Neural crest cell (in vitro differentiated cells): Measurements from ENCODE around the gene EAF2. TPM values are rescaled to one million over a fixed set of nuclear protein-coding genes. Genes with fewer than 3 reads are reported as not detected.

Source experiments
- DNase-seq: peaks from one replicate; pipeline ENCODE4 v3.0.0; 2021; ENCODE audit warnings: low read depth, mixed read lengths, low spot score
- H3K27ac Mint-ChIP-seq: one replicate; pipeline ENCODE4 v1.8.0; 2021; ENCODE audit warnings: mild to moderate bottlenecking, mixed read lengths; ENCODE audit not compliant: unreplicated experiment
- H3K27me3 Mint-ChIP-seq: 2 replicates; pipeline ENCODE4 v1.8.0; 2021; ENCODE audit warnings: low read depth, mild to moderate bottlenecking, mixed read lengths
- H3K36me3 Mint-ChIP-seq: 2 replicates; pipeline ENCODE4 v1.8.0; 2021; ENCODE audit warnings: low read depth, mild to moderate bottlenecking, mixed read lengths
- H3K4me1 Mint-ChIP-seq: 2 replicates; pipeline ENCODE4 v1.8.0; 2021; ENCODE audit warnings: mixed read lengths
- H3K4me3 Mint-ChIP-seq: one replicate; pipeline ENCODE4 v1.8.0; 2021; ENCODE audit warnings: mild to moderate bottlenecking, mixed read lengths
- H3K9me3 Mint-ChIP-seq: 2 replicates; pipeline ENCODE4 v1.8.0; 2021; ENCODE audit warnings: mixed read lengths
- total RNA-seq: library from RNA; stranded (reverse); gene quantifications from 2 replicates; pipeline ENCODE4 v1.2.1, GENCODE V29; 2021
- TF ChIP-seq, protein P1 (sequence below): fragments of 200-600 bp; sonication (generic); conservative IDR thresholded peaks from 2 replicates; pipeline ENCODE4 v1.5.0; 2021; ENCODE audit warnings: antibody characterized with exemption, mild to moderate bottlenecking

Gene EAF2
- total RNA-seq, 1 donor from 2014 or later: 4.0 TPM

GRCh38 chr3:121863801-121864200 is 28.8 kb downstream of the EAF2 start:
- no peak overlapping the region for H3K4me3 Mint-ChIP-seq
- no peaks in the 10 kb centered on the region for H3K27me3 Mint-ChIP-seq
- H3K9me3 Mint-ChIP-seq: peaks cover 9% of the 10 kb centered on the region
- H3K27ac Mint-ChIP-seq: no peak overlapping the region
- TF ChIP-seq, protein P1, sequence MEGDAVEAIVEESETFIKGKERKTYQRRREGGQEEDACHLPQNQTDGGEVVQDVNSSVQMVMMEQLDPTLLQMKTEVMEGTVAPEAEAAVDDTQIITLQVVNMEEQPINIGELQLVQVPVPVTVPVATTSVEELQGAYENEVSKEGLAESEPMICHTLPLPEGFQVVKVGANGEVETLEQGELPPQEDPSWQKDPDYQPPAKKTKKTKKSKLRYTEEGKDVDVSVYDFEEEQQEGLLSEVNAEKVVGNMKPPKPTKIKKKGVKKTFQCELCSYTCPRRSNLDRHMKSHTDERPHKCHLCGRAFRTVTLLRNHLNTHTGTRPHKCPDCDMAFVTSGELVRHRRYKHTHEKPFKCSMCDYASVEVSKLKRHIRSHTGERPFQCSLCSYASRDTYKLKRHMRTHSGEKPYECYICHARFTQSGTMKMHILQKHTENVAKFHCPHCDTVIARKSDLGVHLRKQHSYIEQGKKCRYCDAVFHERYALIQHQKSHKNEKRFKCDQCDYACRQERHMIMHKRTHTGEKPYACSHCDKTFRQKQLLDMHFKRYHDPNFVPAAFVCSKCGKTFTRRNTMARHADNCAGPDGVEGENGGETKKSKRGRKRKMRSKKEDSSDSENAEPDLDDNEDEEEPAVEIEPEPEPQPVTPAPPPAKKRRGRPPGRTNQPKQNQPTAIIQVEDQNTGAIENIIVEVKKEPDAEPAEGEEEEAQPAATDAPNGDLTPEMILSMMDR: no peak
- peaks cover 14% of the 10 kb centered on the region for H3K36me3 Mint-ChIP-seq
- H3K4me1 Mint-ChIP-seq: no peaks in the 10 kb centered on the region
- DNase-seq: no peak

- peaks cover 6% of the 10 kb centered on the region for H3K36me3 Mint-ChIP-seq
- peaks cover 3% of the 10 kb centered on the region for H3K9me3 Mint-ChIP-seq
- H3K4me1 Mint-ChIP-seq: no peaks in the 10 kb centered on the region
- DNase-seq: no peak
- no peak overlapping the region for H3K4me3 Mint-ChIP-seq
- TF ChIP-seq, protein P1: no peak
- H3K27ac Mint-ChIP-seq: no peak overlapping the region
- H3K27me3 Mint-ChIP-seq: no peaks in the 10 kb centered on the region
Measured at GRCh38 chr3:121869736-121870135, 34.7 kb downstream of the EAF2 start.

DNA sequence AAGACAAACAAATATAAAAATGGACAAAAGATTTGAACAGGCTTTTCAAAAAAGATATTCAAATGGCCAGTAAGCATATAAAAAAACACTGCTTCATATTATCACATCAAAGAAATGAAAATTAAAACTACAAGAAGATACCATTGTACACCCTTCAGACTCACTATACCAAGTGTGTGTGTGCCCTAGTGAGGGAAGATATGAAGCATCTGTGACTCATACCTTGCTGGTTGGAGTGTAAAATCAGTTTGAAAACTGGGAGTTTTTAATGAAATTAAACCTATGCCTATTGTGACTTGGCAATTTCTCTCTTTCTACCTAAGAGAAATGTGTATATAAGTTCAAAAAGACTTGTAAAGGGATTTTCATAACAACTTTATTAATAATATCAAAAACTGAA is 35.7 kb downstream of the EAF2 start:
- Mint-ChIP-seq H3K4me1 (no peaks in the 10 kb centered on the region), H3K4me3 (no peak overlapping the region), H3K27me3 (no peaks in the 10 kb centered on the region), H3K9me3 (peaks cover 3% of the 10 kb centered on the region), H3K27ac (no peak overlapping the region), H3K36me3 (peaks cover 6% of the 10 kb centered on the region)
- TF ChIP-seq, protein P1: no peak
- no peak for DNase-seq

DNA sequence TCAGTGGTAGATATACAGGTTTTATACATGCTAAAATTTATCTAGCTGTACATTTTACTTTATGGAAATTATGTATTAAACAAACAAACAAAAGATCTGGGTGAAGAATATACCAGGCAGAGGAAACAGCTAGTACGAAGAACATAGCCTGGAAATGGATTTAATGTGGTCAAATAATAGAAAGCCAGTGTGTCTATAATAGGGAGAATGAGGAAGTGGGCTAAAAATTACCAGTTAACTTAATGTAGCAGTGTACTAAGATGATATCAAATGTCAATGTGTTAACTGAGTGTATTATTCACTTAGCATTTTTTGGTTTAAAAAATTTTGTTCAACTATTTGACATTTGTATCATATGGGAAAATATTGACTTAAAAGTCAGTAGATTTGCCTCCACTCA is 36.4 kb downstream of the EAF2 start:
- DNase-seq: no peak
- TF ChIP-seq, protein P1: no peak
- Mint-ChIP-seq H3K36me3 (peaks cover 3% of the 10 kb centered on the region), H3K27me3 (no peaks in the 10 kb centered on the region), H3K9me3 (no peaks in the 10 kb centered on the region), H3K4me3 (no peak overlapping the region), H3K4me1 (no peaks in the 10 kb centered on the region), H3K27ac (no peak overlapping the region)

GRCh38 chr3:121878411-121878810 is 43.4 kb downstream of the EAF2 start:
- Mint-ChIP-seq H3K4me1 (no peaks in the 10 kb centered on the region), H3K27ac (no peak overlapping the region), H3K4me3 (no peak overlapping the region), H3K36me3 (no peaks in the 10 kb centered on the region), H3K27me3 (no peaks in the 10 kb centered on the region), H3K9me3 (no peaks in the 10 kb centered on the region)
- DNase-seq: no peak
- TF ChIP-seq, protein P1: no peak

DNA sequence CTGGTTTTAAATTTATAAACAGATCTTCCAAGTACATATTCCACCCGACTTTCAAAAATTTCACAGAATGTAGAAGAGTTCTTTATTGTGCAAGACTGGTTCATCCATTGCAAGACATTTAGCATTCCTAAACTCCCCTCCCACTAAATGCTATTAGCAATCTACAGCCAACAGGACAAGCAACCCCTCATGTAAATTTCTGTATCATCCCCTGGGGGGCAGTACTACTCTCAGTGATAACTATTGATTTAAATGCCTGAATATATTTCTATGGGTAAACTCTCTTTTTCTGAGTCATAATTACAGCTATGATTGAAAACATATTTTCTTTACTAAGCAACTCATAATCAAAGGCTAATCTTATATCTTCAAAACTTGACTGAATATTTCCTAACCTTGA is 48.5 kb downstream of the EAF2 start:
- no peak overlapping the region for H3K4me3 Mint-ChIP-seq
- H3K9me3 Mint-ChIP-seq: no peaks in the 10 kb centered on the region
- no peaks in the 10 kb centered on the region for H3K4me1 Mint-ChIP-seq
- no peak for DNase-seq
- TF ChIP-seq, protein P1: peak; percentile 62
- no peaks in the 10 kb centered on the region for H3K36me3 Mint-ChIP-seq
- no peaks in the 10 kb centered on the region for H3K27me3 Mint-ChIP-seq
- no peak overlapping the region for H3K27ac Mint-ChIP-seq
